ENCODE measurements around the gene ST3GAL4. TPM values are rescaled to one million over a fixed set of nuclear protein-coding genes. Genes with fewer than 3 reads are reported as not detected.

ST3GAL4 gene
- total and polyA plus RNA-seq, 7 experiments from 2014 or later = 2.7 to 13.4 (median 4.1) TPM

DNA sequence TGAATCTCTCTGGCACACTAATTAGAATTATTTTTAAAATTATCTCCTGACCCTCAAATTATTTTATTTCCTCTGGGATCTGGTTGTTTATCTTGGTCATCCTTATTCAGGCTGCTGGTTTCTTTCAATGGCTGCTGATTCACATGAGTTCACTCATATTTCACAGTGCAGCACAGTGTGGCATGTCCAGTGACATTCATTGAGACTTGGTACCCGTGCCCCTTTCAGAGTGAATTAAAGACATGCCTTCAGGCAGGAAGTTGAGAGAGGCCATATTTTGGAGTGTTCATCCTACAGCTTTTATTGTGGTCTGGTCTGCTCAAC is 38.1 kb upstream of the ST3GAL4 start:
- ChIA-PET POLR2A (interaction anchor here (0.9 to 2.6 kb wide), 3 partner anchors 13 to 92 kb away, joined by 3 to 14 read pairs (median 3); partner anchors contain the start of gene DCPS), CTCF (interaction anchor here (1.2 kb wide), 1 partner anchor 14 kb away, joined by 3 read pairs; the partner anchor contains the start of gene DCPS)
- DNase-seq (no peak), ATAC-seq (no peak)
- peak overlapping the region; percentile 62 for H3K27ac ChIP-seq (ENCODE audit: low read depth, low read length)
- intact Hi-C loops (cut with micrococcal nuclease) = no loop called here
- Mint-ChIP-seq H3K4me3 (peak overlapping the region; percentile 10 to 77 (median 62)), H3K36me3 (peaks cover 17 to 49% (median 39%) of the 10 kb centered on the region in 5 donors), H3K9me3 (peaks cover 0 to 11% (median 5%) of the 10 kb centered on the region in 11 donors), H3K27me3 (no peaks in the 10 kb centered on the region), H3K27ac (peak overlapping the region; percentile 7 to 92 (median 87)), H3K4me1 (peaks cover 39 to 50% (median 42%) of the 10 kb centered on the region in 7 donors)
- peaks cover 0 to 6% (median 0%) of the 10 kb centered on the region in 3 experiments for H3K36me3 ChIP-seq (ENCODE audit: control insufficient read depth in 2 of 3, insufficient read depth in 3 of 3, low read length in 3 of 3)
- peak overlapping the region; percentile 38 for H3K4me3 ChIP-seq (ENCODE audit: low read length)
- H3K27me3 ChIP-seq (ENCODE audit: control insufficient read depth in 2 of 2, insufficient read depth in 2 of 2, low read length in 2 of 2) = no peaks in the 10 kb centered on the region
- H3K9me3 ChIP-seq (ENCODE audit: control insufficient read depth in 2 of 3, low read length in 3 of 3) = no peaks in the 10 kb centered on the region
- H3K4me1 ChIP-seq (ENCODE audit: control insufficient read depth in 2 of 2, insufficient read depth in 2 of 2, low read length in 2 of 2) = peaks cover 24 to 25% of the 10 kb centered on the region in 2 donors

DNA sequence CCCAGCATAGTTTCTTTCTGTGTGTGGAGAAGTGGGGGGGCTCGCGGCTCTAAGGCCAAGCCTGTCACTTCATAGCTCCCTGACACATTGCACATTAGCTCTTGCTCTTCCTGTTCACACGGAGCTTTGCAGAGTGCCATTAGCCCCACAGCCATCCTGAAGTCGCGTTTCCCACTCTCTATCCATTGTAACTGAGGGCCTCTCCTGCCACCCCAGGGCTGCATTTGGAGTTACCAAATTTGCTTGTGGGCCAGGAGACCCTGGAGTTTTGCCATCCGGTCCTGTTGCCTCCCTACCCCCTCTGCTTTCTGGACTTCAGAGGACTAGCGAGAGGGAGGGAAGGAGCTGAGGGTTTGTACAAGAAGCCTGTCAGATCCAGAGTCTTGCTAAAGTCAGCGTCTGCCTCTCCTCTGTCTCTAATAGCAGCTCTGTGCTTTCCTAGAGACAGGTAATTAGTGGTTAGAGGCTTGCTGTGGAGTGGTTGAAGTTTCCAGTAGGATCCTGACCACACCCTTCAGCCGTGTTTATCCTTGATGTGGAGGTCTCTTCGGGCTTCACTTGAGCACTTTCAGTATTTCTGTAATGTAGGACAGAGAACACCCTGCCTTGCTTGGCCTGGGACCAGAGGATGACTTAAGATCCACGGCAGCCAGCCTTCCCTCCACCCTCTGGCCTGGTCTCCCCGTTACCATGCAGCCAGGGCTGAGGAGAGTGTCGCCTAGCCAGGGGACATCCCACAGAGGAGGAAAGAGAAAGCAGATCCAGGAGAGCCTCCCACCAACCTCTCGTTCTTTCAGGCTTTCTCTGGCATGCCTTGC is 37.5 kb upstream of the ST3GAL4 start:
- CTCF ChIA-PET = interaction anchor here (1.2 to 2.6 kb wide), 4 partner anchors 8 to 162 kb away, joined by 3 to 7 read pairs (median 6); partner anchors contain the start of gene DCPS

DNA sequence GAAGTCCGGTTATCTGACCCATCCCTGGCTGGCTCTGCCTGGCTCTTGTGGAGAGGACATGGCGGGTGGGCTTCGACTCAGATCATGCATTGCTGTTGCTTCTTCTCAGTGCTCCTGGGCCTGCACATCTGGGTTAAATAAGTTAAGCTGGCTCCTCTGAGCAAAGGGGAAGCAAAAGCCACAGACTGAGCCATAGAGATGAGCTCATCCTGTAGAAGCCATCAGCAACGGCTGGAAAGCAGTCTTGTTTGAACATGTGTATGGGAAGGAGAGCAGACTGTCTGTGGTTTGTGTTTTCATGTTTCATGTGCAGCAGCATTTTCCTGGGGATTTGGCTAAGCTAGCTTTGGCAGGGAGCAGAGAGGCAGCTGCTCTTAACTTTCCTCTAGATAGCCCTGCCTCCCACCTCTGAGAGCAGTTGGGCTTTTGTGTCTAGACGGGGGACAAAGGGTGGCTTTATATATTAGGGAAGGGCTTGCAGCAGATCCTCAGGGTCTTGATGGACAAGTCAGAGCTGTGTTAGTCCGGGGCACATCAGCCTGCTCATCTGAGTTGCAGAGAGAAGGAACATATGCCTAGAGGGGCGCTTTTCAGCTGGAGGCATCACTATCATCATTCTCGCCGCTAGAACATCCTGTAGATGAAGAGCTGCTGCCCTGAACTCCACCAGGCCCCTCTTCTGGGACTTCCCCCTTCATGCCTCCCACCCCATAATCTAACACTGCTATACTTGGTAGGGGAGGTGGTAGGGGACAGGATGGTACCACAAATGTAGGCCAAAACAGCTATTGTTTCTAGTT is 36.7 kb upstream of the ST3GAL4 start:
- H3K4me1 Mint-ChIP-seq = peaks cover 39 to 50% (median 42%) of the 10 kb centered on the region in 7 donors
- peaks cover 0 to 11% (median 5%) of the 10 kb centered on the region in 11 donors for H3K9me3 Mint-ChIP-seq
- H3K36me3 Mint-ChIP-seq = peaks cover 17 to 44% (median 34%) of the 10 kb centered on the region in 5 donors
- H3K27me3 Mint-ChIP-seq = no peaks in the 10 kb centered on the region
- intact Hi-C loops (cut with micrococcal nuclease) = loop anchor here in 1 of 2 donors (1.0 to 2.0 kb wide), 2 partner anchors 14 to 35 kb away; partner anchors contain the start of gene DCPS
- Histone ChIP-seq H3K36me3 (ENCODE audit: control insufficient read depth in 2 of 3, insufficient read depth in 3 of 3, low read length in 3 of 3) (peaks cover 0 to 9% (median 0%) of the 10 kb centered on the region in 3 experiments), H3K9me3 (ENCODE audit: control insufficient read depth in 2 of 3, low read length in 3 of 3) (no peaks in the 10 kb centered on the region), H3K4me3 (ENCODE audit: low read length) (peak overlapping the region; percentile 38), H3K27me3 (ENCODE audit: control insufficient read depth in 2 of 2, insufficient read depth in 2 of 2, low read length in 2 of 2) (no peaks in the 10 kb centered on the region), H3K4me1 (ENCODE audit: control insufficient read depth in 2 of 2, insufficient read depth in 2 of 2, low read length in 2 of 2) (peaks cover 24 to 25% of the 10 kb centered on the region in 2 donors), H3K27ac (ENCODE audit: low read depth, low read length) (peak overlapping the region; percentile 62)
- CTCF ChIA-PET = interaction anchor here (0.6 to 2.6 kb wide), 7 partner anchors 8 to 191 kb away, joined by 3 to 7 read pairs (median 3); partner anchors contain the start of gene DCPS
- H3K27ac Mint-ChIP-seq = peak overlapping the region; percentile 7 to 92 (median 87)
- H3K4me3 Mint-ChIP-seq = peak overlapping the region; percentile 55 to 77 (median 62)
- POLR2A ChIA-PET = interaction anchor here (0.8 to 2.6 kb wide), 4 partner anchors 14 to 101 kb away, joined by 3 to 14 read pairs (median 3); partner anchors contain the start of gene DCPS
- ATAC-seq (peak; percentile 79), DNase-seq (peak in 2 of 9 donors; percentile 21 to 27)

More for the DNA sequence above, 37.5 kb upstream of the ST3GAL4 start:
- Mint-ChIP-seq H3K36me3 (peaks cover 17 to 49% (median 39%) of the 10 kb centered on the region in 5 donors), H3K4me3 (peak overlapping the region; percentile 55 to 77 (median 62)), H3K4me1 (peaks cover 39 to 50% (median 42%) of the 10 kb centered on the region in 7 donors), H3K9me3 (peaks cover 0 to 11% (median 5%) of the 10 kb centered on the region in 11 donors), H3K27ac (peak overlapping the region; percentile 7 to 92 (median 87)), H3K27me3 (no peaks in the 10 kb centered on the region)
- peak; percentile 67 for ATAC-seq
- POLR2A ChIA-PET = interaction anchor here (0.8 to 2.6 kb wide), 5 partner anchors 14 to 102 kb away, joined by 3 to 14 read pairs (median 3); partner anchors contain the start of gene DCPS
- intact Hi-C loops (cut with micrococcal nuclease) = loop anchor here in 1 of 2 donors (1.0 to 2.0 kb wide), 2 partner anchors 13 to 35 kb away; partner anchors contain the start of gene DCPS
- Histone ChIP-seq H3K9me3 (ENCODE audit: control insufficient read depth in 2 of 3, low read length in 3 of 3) (no peaks in the 10 kb centered on the region), H3K27me3 (ENCODE audit: control insufficient read depth in 2 of 2, insufficient read depth in 2 of 2, low read length in 2 of 2) (no peaks in the 10 kb centered on the region), H3K4me3 (ENCODE audit: low read length) (peak overlapping the region; percentile 38), H3K27ac (ENCODE audit: low read depth, low read length) (peak overlapping the region; percentile 62), H3K36me3 (ENCODE audit: control insufficient read depth in 2 of 3, insufficient read depth in 3 of 3, low read length in 3 of 3) (peaks cover 0 to 6% (median 0%) of the 10 kb centered on the region in 3 experiments), H3K4me1 (ENCODE audit: control insufficient read depth in 2 of 2, insufficient read depth in 2 of 2, low read length in 2 of 2) (peaks cover 24 to 25% of the 10 kb centered on the region in 2 donors)
- peak in 2 of 9 donors; percentile 24 to 28 for DNase-seq

DNA sequence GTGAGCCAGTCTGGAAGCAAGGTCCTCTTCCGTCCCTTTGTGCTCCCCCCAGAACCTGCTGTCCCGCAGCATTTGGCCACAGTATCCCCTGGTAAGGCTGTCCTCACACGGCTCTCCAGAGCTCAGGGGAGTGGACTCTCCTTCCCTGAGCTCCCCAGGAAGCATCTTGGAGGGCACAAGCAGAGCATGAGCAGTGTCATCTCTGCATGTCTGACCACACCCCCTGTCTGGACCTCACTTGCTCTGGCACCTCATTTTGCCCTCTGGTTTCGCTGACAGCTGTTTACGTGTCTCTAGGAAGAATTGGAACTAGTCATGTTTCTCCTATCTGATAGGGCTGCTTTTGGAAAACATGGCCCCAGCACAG is 36.1 kb upstream of the ST3GAL4 start:
- Histone ChIP-seq H3K27ac (ENCODE audit: low read depth, low read length) (no peak overlapping the region), H3K4me1 (ENCODE audit: control insufficient read depth in 2 of 2, insufficient read depth in 2 of 2, low read length in 2 of 2) (peaks cover 24 to 25% of the 10 kb centered on the region in 2 donors), H3K4me3 (ENCODE audit: low read length) (no peak overlapping the region), H3K9me3 (ENCODE audit: control insufficient read depth in 2 of 3, low read length in 3 of 3) (no peaks in the 10 kb centered on the region), H3K27me3 (ENCODE audit: control insufficient read depth in 2 of 2, insufficient read depth in 2 of 2, low read length in 2 of 2) (no peaks in the 10 kb centered on the region), H3K36me3 (ENCODE audit: control insufficient read depth in 2 of 3, insufficient read depth in 3 of 3, low read length in 3 of 3) (peaks cover 0 to 5% (median 0%) of the 10 kb centered on the region in 3 experiments)
- H3K27me3 Mint-ChIP-seq = no peaks in the 10 kb centered on the region
- CTCF ChIA-PET = interaction anchor here (0.6 to 2.6 kb wide), 6 partner anchors 9 to 190 kb away, joined by 3 to 7 read pairs (median 4); no protein-coding TSS in a partner anchor
- H3K9me3 Mint-ChIP-seq = peaks cover 0 to 11% (median 5%) of the 10 kb centered on the region in 11 donors
- H3K36me3 Mint-ChIP-seq = peaks cover 13 to 39% (median 29%) of the 10 kb centered on the region in 5 donors
- peak overlapping the region; percentile 7 to 90 (median 84) for H3K27ac Mint-ChIP-seq
- DNase-seq (no peak), ATAC-seq (no peak)
- H3K4me3 Mint-ChIP-seq = peak overlapping the region in 7 of 10 donors; percentile 7 to 62 (median 44)
- POLR2A ChIA-PET = interaction anchor here (0.9 to 2.6 kb wide), 2 partner anchors 9 to 15 kb away, joined by 3 to 14 read pairs; partner anchors contain the start of gene DCPS
- intact Hi-C loops (cut with micrococcal nuclease) = loop anchor here in 1 of 2 donors (2.0 kb wide), 1 partner anchor 15 kb away; the partner anchor contains the start of gene DCPS
- peaks cover 33 to 48% (median 42%) of the 10 kb centered on the region in 7 donors for H3K4me1 Mint-ChIP-seq

DNA sequence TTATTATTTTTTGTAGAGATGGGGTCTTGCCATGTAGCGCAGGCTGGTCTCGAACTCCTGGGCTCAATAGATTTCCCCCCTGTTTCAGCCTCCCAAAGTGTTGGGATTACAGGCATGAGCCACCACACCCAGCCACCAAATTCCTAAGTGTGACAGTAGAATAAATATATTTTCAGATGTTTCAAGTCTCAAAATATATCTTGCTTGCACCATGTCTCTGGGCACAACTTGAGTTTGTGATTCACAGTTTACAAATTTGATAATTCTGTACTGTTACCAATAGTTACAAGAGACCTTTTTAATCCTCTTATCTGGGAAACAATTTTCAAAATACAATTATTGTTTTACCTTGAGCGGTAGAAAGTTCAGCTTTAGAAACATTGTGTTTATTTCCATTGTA is 32.5 kb upstream of the ST3GAL4 start:
- Mint-ChIP-seq H3K27me3 (no peaks in the 10 kb centered on the region), H3K36me3 (peaks cover 8 to 31% (median 10%) of the 10 kb centered on the region in 5 donors), H3K27ac (no peak overlapping the region), H3K4me1 (peaks cover 18 to 50% (median 39%) of the 10 kb centered on the region in 7 donors), H3K4me3 (no peak overlapping the region), H3K9me3 (no peaks in the 10 kb centered on the region)
- H3K9me3 ChIP-seq (ENCODE audit: control insufficient read depth in 2 of 3, low read length in 3 of 3) = no peaks in the 10 kb centered on the region
- intact Hi-C loops (cut with micrococcal nuclease) = no loop called here
- peaks cover 16 to 17% of the 10 kb centered on the region in 2 donors for H3K4me1 ChIP-seq (ENCODE audit: control insufficient read depth in 2 of 2, insufficient read depth in 2 of 2, low read length in 2 of 2)
- CTCF ChIA-PET = interaction anchor here (0.6 kb wide), 1 partner anchor 366 kb away, joined by 3 read pairs; no protein-coding TSS in a partner anchor
- no peak for ATAC-seq
- peaks cover 0 to 5% (median 0%) of the 10 kb centered on the region in 3 experiments for H3K36me3 ChIP-seq (ENCODE audit: control insufficient read depth in 2 of 3, insufficient read depth in 3 of 3, low read length in 3 of 3)
- no peak for DNase-seq
- H3K27me3 ChIP-seq (ENCODE audit: control insufficient read depth in 2 of 2, insufficient read depth in 2 of 2, low read length in 2 of 2) = no peaks in the 10 kb centered on the region
- POLR2A ChIA-PET = interaction anchor here (0.7 kb wide), 1 partner anchor 10 kb away, joined by 9 read pairs; no protein-coding TSS in a partner anchor
- H3K27ac ChIP-seq (ENCODE audit: low read depth, low read length) = no peak overlapping the region
- no peak overlapping the region for H3K4me3 ChIP-seq (ENCODE audit: low read length)
